GM20000 (cell line): Measurements from ENCODE around the gene KIF11.
"Not testable (repeated sequence)": the region's sequence is repeated elsewhere in the genome, so short reads cannot be mapped to it uniquely, and the experiment has no call there.

Experiments
- DNase-seq: peaks from one replicate; pipeline ENCODE4 v3.0.0; 2012; ENCODE audit warnings: low spot score
- TF ChIP-seq, protein P1 (sequence below): IDR thresholded peaks from 2 replicates; pipeline ENCODE4 v1.5.1; 2012; ENCODE audit warnings: mild to moderate bottlenecking, control low read depth; ENCODE audit errors: extremely low read depth, missing control alignments

Gene KIF11

DNA sequence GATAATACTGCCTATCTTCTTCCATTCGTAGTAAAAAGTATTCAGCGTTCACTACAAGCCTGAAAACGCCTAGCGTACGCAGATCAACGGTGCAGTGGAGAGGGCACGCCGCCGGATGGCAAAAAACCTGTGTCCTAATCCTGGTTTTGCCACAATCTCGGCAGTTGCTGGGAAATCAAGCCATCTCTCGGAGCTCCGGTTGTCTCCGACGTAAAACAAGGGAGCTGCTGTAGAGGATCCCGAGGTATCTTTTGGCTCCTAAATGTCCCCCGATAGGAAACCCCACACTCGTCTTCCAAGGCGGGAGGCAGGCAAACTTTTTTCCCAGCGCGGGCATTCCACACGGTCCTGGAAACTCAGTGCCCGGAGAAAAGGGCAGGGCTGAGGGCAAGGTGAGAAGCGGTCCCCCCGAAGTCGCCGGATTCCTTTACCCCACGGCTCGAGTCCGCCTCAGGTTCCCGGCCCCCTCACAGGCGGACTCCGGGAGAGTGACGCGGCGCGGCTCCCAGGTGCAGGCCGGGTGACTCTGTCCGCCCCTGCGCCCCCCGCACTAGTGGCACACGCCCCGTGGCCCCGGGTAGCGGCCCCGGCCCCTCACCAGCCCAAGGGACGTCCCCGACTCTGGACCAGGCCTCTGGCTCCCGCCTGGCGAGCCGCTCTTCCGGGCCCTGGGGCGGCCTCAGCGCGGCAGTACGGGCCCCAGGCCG lies 19.7 kb upstream of the KIF11 start:
- DNase-seq, result peak; percentile 40
- TF ChIP-seq, protein P1, sequence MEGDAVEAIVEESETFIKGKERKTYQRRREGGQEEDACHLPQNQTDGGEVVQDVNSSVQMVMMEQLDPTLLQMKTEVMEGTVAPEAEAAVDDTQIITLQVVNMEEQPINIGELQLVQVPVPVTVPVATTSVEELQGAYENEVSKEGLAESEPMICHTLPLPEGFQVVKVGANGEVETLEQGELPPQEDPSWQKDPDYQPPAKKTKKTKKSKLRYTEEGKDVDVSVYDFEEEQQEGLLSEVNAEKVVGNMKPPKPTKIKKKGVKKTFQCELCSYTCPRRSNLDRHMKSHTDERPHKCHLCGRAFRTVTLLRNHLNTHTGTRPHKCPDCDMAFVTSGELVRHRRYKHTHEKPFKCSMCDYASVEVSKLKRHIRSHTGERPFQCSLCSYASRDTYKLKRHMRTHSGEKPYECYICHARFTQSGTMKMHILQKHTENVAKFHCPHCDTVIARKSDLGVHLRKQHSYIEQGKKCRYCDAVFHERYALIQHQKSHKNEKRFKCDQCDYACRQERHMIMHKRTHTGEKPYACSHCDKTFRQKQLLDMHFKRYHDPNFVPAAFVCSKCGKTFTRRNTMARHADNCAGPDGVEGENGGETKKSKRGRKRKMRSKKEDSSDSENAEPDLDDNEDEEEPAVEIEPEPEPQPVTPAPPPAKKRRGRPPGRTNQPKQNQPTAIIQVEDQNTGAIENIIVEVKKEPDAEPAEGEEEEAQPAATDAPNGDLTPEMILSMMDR, result no peak

DNA sequence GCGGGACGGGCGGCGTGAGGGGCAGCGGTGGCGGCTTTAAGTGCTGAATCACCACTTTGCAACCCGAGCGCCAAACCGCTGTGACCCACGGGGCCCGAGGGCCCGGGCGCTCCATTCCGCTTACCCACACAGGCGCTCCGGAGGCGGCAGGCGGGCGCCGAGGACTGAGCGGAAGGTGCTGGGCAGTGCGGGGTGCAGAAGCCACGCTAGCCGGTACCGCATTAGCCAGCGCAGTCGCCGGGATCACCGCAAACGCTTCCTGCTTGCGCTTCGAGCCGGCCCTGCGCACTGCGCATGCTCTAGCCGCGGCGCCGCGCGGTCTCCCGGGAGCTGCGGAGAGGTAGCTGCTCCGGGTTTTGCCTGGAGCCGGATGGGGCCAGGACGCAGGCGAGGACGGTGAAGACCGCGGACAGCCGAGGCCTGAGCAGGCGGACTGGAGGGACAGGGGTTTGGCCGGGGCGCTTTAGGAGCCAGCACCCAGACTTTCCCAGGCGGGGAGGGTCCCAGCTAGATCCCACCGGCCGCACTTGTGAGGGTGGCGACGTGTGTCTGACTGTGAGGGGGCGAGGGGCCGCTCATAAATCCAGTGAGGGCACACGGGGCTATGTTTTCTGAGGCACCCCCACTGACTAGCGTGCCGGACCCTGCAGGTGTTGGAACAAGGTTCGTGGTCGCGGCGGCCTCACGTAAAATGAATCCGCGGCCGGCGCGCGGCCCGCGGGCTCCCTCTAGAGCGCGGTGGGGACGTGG lies 19.0 kb upstream of the KIF11 start, which contains the start of gene IDE:
TSS of gene IDE (minus strand) at position 296 of the 750 bp plus-strand sequence. CDS start at position 222, 74 bp downstream.
- TF ChIP-seq, protein P1, result peak; percentile 85
- peak; percentile 90 for DNase-seq

DNA sequence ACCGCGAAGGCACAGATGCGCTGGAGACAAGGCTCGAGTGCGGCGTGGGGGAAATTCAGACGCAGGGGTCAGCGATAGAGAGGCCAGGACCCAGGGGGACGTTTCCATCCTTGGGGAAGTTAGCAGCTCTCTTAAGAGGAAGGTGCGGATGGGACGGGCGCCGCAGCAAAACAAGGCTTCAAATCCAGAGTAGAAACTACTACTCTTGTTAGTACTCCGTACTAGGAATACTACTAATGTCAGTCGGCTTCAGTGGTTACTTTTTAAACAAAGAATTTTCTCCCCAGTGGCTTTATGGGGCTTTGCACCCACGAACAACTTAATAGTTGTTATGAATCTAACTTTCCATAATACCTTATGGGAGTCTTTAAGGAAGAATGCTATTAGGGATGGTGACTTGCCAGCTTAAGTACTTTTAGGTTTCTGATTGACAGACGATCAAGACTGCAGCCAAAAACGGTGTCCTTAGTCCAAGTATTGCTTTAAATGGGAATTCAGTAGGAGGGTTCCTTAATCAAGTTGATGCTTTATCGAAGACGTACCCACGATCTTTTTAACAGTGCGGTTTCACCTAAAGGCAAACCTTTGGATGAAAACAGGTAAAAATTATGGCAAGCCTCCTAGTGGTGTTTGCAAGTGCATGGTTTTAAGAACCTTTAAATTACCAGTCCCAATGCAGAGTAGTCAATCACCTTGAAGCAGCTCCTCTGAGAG lies 18.2 kb upstream of the KIF11 start:
- DNase-seq, result peak; percentile 43
- TF ChIP-seq, protein P1, result no peak

DNA sequence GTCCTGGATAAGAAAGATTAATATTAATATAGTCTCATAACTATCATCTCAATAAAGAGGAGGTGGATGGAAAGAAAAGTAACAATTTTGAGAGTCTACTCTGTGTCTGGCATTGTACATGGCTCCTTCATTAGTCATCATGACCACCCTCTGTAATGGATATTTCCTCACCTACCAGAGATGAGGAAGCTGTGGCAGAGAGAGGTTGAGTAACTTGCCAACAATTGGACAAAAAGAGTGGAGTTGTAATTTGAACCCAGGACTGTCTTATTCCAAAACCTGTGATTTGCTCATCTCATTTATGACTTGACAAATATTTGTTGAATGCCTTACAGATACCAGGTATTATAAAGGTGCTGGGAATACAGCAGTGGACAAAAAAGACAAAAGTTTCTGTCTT lies 17.0 kb upstream of the KIF11 start:
- TF ChIP-seq, protein P1, result no peak
- DNase-seq, result no peak

DNA sequence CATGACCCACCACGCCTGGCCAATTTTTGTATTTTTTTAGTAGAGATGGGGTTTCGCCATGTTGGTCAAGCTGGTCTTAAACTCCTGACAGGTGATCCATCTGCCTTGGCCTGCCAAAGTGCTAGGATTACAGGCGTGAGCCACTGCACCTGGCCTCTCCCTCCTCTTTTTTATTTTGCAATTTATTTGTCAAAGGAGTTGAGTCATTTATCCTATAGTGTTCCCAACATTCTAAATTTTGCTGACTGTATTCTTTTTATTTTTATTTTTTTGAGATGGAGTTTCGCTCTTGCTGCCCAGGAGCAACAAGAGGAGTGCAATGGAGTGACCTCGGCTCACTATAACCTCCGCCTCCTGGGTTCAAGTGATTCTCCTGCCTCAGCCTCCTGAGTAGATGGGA lies 10.6 kb upstream of the KIF11 start:
- not testable (repeated sequence) for DNase-seq

DNA sequence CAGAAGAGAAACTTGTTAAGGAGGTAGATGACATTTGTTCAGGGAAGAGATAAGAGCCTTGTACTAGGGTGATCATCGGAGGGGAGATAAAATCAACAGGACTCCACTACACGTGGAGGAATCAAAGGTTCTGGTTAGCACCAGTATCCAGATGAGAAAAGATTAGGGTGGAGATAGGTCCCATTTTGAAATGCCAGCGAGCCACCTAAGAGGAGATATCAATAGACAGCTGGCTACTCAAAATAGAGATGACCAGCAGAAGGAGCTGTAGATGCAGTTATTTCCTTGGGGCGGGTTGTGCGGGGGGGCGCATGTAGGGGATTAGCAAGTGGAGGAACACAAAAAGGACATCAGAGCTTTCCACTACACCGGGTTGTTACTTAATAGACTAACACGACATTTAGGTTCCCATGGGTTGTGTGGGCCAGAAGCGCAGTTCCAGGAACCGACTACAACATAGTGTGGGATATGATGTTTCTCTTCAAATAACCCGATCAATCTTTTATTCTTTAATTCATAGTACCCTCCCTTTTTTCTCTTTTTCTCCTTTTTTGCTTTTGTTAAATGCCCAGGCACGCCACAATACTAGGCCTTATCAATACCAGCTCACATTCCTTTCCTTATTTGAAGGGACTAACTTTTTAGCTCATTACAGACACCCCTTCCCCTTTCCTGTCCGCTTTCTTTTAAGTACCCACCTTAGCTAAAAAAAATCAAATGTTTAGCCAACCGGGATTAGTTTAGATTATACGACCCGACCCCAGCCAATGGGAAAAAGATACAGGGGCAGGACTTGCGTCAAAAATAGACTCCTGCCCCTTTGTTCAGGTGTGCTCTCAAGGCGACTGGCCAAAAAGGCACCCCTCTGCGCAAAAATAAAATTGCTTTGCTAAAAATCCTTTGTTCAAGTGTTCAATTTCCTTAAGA lies 2.0 kb upstream of the KIF11 start:
- DNase-seq, result peak; percentile 54

DNA sequence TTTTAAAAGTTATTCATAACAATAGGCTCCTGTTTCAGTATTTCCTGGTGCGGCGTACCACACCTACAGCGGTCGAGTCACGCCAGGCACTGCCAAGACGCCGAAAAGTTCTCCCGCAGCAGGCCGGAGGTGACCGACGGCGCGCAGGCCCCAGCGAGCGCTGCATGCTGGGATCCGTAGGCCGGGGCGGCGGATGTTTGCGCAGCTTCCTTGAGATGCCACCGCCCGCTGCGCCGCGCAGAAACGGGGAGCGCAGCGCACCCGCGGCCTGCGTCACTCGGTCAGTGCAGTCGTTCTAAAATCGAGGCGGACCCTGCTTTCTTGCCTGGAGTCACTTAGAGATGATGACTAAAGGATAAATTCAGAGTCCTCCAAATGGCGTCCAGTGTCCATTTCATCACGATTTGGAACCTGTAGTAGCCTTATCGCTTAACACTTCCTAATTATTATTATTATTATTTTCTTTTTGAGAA lies 1.3 kb upstream of the KIF11 start:
- TF ChIP-seq, protein P1, result no peak
- peak; percentile 86 for DNase-seq

More for the DNA sequence above, 2.0 kb upstream of the KIF11 start:
- TF ChIP-seq, protein P1, result peak; percentile 16
